HG03025 (cell line): ENCODE data around the gene FAM229A.

Source experiments
- ATAC-seq: cut with Tn5 transposase; IDR thresholded peaks from one replicate; pipeline ENCODE4 v1.9.1; 2021; ENCODE audit warnings: mild to moderate bottlenecking, moderate library complexity; ENCODE audit not compliant: unreplicated experiment, low FRiP score

Gene FAM229A

DNA sequence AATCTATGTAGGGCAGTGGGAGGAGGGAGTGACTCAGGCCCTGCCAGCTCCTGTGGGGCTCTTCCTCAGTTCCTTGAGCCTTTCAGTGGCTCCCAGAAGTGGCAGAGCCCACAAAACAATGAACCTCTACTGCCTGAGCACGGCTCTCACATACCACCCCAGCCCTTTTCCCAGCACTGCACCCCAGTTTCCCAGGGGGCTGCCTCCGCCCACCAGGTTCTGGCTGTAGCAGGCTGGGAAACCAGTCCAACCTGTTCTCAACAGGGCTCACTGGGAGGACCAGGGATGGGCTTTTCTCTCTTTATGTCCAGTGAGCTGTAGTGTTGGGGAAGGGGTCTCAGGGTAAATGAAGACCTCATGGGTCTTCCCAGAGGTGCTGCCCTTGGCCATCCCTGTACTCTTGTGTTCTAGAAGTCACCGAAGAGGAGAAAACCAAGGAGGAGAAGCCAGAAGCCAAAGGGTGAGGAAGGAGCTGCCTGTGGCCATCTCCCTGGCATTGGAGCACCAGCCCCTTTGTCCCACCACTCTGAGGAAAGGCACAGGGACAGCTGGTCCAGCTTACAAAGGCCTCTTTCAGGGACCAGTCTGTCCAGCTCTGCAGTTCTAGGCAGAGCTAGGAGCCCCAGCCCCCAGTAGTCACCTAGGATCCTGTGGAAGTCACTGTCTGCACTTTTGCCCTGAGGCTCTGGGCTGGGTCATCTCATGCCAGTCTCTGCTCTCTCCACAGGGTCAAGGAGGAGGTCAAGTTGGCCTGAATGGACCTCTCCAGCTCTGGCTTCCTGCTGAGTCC is 29.8 kb downstream of the FAM229A start:
- ATAC-seq, result no peak

GRCh38 chr1:32331549-32331948 is 30.7 kb downstream of the FAM229A start:
- no peak for ATAC-seq

GRCh38 chr1:32330558-32331151 is 31.6 kb downstream of the FAM229A start:
- no peak for ATAC-seq

DNA sequence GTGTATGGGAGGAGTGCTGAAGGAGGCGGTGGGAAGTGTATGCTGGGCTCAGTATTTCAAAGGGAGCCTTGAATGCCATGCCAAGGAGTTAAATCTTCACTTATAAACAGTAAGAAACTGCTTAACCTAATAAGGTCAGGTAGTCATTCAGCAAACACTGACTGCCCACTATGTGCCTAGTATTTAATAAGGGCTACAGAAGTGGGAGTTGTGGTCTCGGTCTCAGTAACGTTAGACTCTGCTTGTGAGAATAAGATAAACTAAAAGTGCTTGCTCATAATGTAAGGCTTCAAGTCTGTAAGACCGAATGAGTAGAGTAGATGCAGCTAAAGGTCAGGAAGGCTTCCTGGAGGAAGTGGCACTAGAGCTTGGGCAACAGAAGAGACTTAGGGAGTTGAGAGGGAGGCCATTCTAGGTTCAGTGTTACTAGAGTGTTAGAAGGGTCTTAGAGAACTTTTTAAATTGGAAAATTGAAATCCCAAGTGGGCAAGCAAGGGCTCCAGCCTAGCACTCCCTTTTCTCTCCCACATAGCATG is 32.3 kb downstream of the FAM229A start:
- no peak for ATAC-seq

DNA sequence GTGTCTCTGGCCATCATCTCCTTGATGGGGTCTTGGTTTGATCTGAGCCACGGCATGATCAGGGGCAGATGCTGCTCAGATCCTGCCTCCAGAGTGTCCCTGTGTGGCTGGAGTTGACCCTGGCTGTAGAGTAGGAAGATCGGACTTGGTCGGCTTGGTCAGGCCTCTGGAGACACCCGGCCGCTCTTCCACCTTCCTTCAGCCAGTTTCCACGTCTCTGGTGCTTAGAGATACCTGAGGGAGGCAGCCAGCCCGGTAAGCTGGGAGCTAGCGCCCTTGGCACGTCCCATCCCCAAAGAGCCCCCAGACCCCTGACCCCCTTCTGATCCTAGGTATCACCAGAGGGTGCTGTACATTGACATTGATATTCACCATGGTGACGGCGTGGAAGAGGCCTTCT is 35.1 kb downstream of the FAM229A start:
- ATAC-seq, result no peak

GRCh38 chr1:32321712-32322291 is 40.5 kb downstream of the FAM229A start:
- ATAC-seq, result no peak

DNA sequence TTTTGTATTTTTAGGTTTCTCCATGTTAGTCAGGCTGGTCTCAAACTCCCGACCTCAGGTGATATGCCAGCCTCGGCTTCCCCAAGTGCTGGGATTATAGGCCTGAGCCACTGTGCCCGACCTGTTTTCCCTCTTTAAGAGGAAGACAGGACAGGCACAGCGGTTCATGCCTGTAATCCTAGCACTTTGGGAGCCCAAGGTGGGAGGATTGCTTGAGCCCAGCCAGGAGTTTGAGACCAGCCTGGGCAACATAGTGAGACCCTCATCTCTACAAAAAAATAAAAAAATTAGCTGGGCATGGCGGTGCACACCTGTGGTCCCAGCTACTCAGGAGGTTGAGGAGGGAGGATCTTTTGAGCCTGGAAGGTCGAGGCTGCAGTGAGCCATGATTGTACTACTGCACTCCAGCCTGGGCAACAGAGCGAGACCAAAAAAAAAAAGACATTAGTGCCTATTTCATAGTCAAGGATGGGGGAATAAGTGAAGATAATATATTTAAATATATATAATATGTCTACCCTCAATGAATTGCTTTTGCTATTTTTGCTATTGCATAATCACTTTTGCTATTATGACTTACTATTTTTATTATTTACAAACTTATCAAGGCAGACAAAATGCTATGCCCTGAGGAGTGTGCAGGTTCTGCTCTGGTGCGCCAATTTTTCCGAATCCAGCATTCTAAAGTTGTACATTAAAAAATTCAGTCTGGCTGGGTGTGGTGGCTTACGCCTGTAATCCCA is 44.0 kb downstream of the FAM229A start:
- no peak for ATAC-seq

GRCh38 chr1:32316903-32317277 is 45.4 kb downstream of the FAM229A start:
- ATAC-seq, result no peak

DNA sequence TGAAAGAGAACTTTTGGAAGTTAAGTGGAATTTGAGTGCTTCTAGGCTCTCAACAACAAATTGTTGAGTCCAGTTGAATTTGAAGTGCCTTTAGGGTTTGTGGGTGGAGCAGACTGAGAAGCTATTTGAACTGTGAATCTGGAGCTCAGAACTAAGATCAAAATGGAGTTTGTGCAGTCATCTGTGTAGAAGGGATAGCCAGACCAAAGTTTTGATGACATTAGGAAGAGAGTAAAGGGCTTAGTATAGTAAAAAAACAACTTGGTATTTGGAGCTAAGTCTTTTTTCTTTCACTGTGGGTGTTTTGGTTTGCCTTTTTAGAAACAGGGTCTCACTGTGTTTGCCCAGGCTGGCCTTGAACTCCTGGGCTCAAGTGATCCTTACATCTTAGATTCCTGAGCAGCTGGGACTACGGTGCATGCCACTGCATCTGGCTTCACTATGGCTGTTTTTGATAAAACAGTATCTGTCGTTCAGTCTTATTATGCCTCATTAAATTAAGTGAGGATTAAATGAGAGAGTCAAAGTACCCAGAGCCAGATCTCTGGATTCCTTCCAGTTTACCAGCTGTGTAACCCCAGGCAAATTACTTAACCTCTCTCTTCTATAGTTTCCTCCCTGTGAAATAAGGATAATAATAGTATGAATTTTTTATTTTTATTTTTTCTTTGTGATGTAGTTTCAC is 50.4 kb downstream of the FAM229A start:
- ATAC-seq, result no peak
